Neuronal stem cell (in vitro differentiated cells): ENCODE results near the gene GLIS1.
A peak's percentile ranks its signal among the peaks of the same experiment; 100 is the strongest.

Experiments used
- DNase-seq: peaks from one replicate; pipeline ENCODE4 v3.0.0-alpha.2; 2013; ENCODE audit warnings: low spot score
- H2AFZ ChIP-seq: one replicate; pipeline ENCODE4 v1.6.1; 2013; ENCODE audit warnings: mild to moderate bottlenecking, low read length, inconsistent platforms
- H2AK5ac ChIP-seq: 2 replicates; pipeline ENCODE4 v1.6.1; 2013; ENCODE audit warnings: low read depth, mild to moderate bottlenecking, inconsistent platforms, low read length, moderate library complexity, mixed read lengths
- H2BK120ac ChIP-seq: 2 replicates; pipeline ENCODE4 v1.6.1; 2013; ENCODE audit warnings: low read depth, mild to moderate bottlenecking, inconsistent platforms, low read length, moderate library complexity, mixed read lengths
- H2BK12ac ChIP-seq: one replicate; pipeline ENCODE4 v1.6.1; 2013; ENCODE audit warnings: low read length, inconsistent platforms
- H2BK15ac ChIP-seq: 2 replicates; pipeline ENCODE4 v1.6.1; 2013; ENCODE audit warnings: mild to moderate bottlenecking, low read length, inconsistent platforms, mixed read lengths
- H2BK5ac ChIP-seq: one replicate; pipeline ENCODE4 v1.6.1; 2013; ENCODE audit warnings: inconsistent platforms, mild to moderate bottlenecking, low read length, moderate library complexity
- H3K14ac ChIP-seq: one replicate; pipeline ENCODE4 v1.6.1; 2013; ENCODE audit warnings: low read length, inconsistent platforms
- H3K18ac ChIP-seq: 2 replicates; pipeline ENCODE4 v1.6.1; 2013; ENCODE audit warnings: low read length, inconsistent platforms
- H3K23ac ChIP-seq: 2 replicates; pipeline ENCODE4 v1.6.1; 2013; ENCODE audit warnings: low read depth, mild to moderate bottlenecking, mixed read lengths, low read length, inconsistent platforms; ENCODE audit not compliant: poor library complexity
- H3K27ac ChIP-seq: replicated peaks from 3 replicates; pipeline ENCODE4 v1.5.1; 2013; ENCODE audit warnings: low read length, inconsistent platforms
- H3K27me3 ChIP-seq, 3 experiments: 2 replicates each; pipeline ENCODE4 v1.6.1; 2013; ENCODE audit warnings: low read length in 3 of 3, mild to moderate bottlenecking in 2 of 3, inconsistent platforms in 1 of 3, low read depth in 1 of 3, mixed read lengths in 1 of 3, moderate library complexity in 1 of 3; ENCODE audit not compliant: control insufficient read depth in 3 of 3, insufficient read depth in 3 of 3
- H3K36me3 ChIP-seq, 2 donors: replicated peaks in 1 of 2; 2 replicates each; pipeline ENCODE4 v1.6.1; 2013; ENCODE audit warnings: low read length in 2 of 2; ENCODE audit not compliant: control insufficient read depth in 2 of 2, insufficient read depth in 2 of 2
- H3K4ac ChIP-seq: 2 replicates; pipeline ENCODE4 v1.6.1; 2013; ENCODE audit warnings: inconsistent platforms, mild to moderate bottlenecking, low read length, moderate library complexity
- H3K4me1 ChIP-seq, 2 donors: 1 replicate in 1 of 2; 2 replicates in 1 of 2; pipeline ENCODE4 v1.6.1; 2013; ENCODE audit warnings: low read length in 2 of 2, low read depth in 1 of 2; ENCODE audit not compliant: control insufficient read depth in 2 of 2, insufficient read depth in 1 of 2
- H3K4me2 ChIP-seq: one replicate; pipeline ENCODE4 v1.6.1; 2013; ENCODE audit warnings: mild to moderate bottlenecking, low read length, inconsistent platforms; ENCODE audit not compliant: insufficient read depth, poor library complexity, severe bottlenecking
- H3K4me3 ChIP-seq, 2 donors: 2 replicates each; pipeline ENCODE4 v1.5.1; 2013; ENCODE audit warnings: low read length in 2 of 2, mild to moderate bottlenecking in 2 of 2, inconsistent platforms in 1 of 2, moderate library complexity in 1 of 2
- H3K79me1 ChIP-seq: one replicate; pipeline ENCODE4 v1.6.1; 2013; ENCODE audit warnings: low read depth, mild to moderate bottlenecking, inconsistent platforms, low read length, moderate library complexity
- H3K9ac ChIP-seq: one replicate; pipeline ENCODE4 v1.6.1; 2013; ENCODE audit warnings: mild to moderate bottlenecking, low read depth, low read length, inconsistent platforms; ENCODE audit not compliant: poor library complexity
- H3K9me3 ChIP-seq, 2 donors: replicated peaks in 1 of 2; 2 replicates each; pipeline versions ENCODE3 to v1.6.1; 2013; ENCODE audit warnings: low read length in 2 of 2, mild to moderate bottlenecking in 2 of 2, inconsistent platforms in 1 of 2, low read depth in 1 of 2, mixed read lengths in 1 of 2, moderate library complexity in 1 of 2; ENCODE audit not compliant: control insufficient read depth in 2 of 2, insufficient read depth in 1 of 2
- H4K8ac ChIP-seq: one replicate; pipeline ENCODE4 v1.6.1; 2013; ENCODE audit warnings: low read depth, mild to moderate bottlenecking, inconsistent platforms, low read length, moderate library complexity
- H4K91ac ChIP-seq: one replicate; pipeline ENCODE4 v1.6.1; 2013; ENCODE audit warnings: low read length, low read depth, mild to moderate bottlenecking, inconsistent platforms; ENCODE audit not compliant: poor library complexity
- WGBS, 2 donors: extraction: QIAGEN DNeasy Blood & Tissue Kit; methylation state at CpG; one replicate each; pipeline ENCODE4 v1.1.7; 2013; ENCODE audit warnings: missing lambda C conversion rate in 2 of 2, mixed read lengths in 1 of 2; ENCODE audit not compliant: insufficient read length in 2 of 2, insufficient replicate concordance in 1 of 2; ENCODE audit errors: extremely low coverage in 2 of 2; 5-methylcytosine and 5-hydroxymethylcytosine counted together

GLIS1 gene

GRCh38 chr1:53638360-53639035, 100.5 kb downstream of the GLIS1 start:
- H3K27ac ChIP-seq = no peak overlapping the region
- no peak overlapping the region for H3K14ac ChIP-seq
- no peak overlapping the region for H4K8ac ChIP-seq
- H3K23ac ChIP-seq = no peak overlapping the region
- WGBS, 2 donors = no CpG with 5 or more reads among the region's 8 CpGs
- no peak overlapping the region for H3K4me3 ChIP-seq
- no peak overlapping the region for H2BK15ac ChIP-seq
- H2BK120ac ChIP-seq = no peak overlapping the region
- no peak overlapping the region for H2BK5ac ChIP-seq
- H3K9me3 ChIP-seq = no peaks in the 10 kb centered on the region
- no peak overlapping the region for H2AFZ ChIP-seq
- no peak overlapping the region for H3K4me2 ChIP-seq
- H3K9ac ChIP-seq = no peak overlapping the region
- DNase-seq = no peak
- H3K4ac ChIP-seq = no peak overlapping the region
- H2AK5ac ChIP-seq = peak overlapping the region; percentile 32
- H2BK12ac ChIP-seq = no peak overlapping the region
- H3K36me3 ChIP-seq = no peaks in the 10 kb centered on the region
- no peak overlapping the region for H3K18ac ChIP-seq
- H3K4me1 ChIP-seq = peaks cover 2 to 5% of the 10 kb centered on the region in 2 donors
- H3K27me3 ChIP-seq = peaks cover 0 to 27% (median 0%) of the 10 kb centered on the region in 3 experiments
- no peaks in the 10 kb centered on the region for H3K79me1 ChIP-seq
- no peak overlapping the region for H4K91ac ChIP-seq

DNA sequence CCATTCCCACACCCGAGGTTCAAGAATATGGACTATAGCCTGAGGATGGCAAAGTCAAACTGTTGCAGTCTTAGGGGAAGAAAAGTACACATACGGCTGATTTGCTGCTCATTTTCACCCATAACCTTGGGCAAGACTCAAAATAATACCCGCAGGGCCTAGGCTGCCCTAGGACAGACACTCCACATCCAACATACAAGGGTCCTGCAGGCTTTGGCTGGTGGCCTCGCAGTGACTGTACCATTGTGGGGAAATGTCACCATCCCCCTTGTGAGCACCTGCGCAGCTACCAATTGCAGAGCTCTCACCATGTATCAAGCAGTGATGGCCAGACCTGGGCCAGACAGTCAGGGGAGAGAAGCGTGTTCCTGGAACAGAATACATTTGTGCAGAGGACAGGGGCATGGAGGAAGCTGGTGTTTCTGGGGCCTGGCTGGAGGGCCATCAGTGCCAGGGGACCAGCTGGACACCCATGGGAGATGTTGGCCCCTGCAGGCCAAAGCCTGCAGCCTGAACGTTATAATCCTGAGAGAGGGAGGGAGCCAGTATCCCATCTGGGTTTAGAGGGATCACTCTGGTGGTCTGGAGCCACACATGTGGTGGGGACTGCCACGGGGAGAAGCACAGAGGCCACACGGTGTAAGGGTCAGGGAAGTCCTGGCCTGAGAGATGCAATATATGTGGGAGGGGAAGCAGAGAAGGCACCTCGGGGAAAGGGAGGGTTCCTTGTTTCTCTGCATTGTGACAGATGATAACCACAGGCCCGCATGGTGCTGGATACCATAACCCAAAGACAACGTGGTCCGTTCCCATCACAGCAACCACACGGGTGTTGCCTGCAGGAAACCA, 101.2 kb downstream of the GLIS1 start:
- no peaks in the 10 kb centered on the region for H3K79me1 ChIP-seq
- peak overlapping the region; percentile 58 for H4K91ac ChIP-seq
- H3K4me1 ChIP-seq = peaks cover 2 to 5% of the 10 kb centered on the region in 2 donors
- H3K4ac ChIP-seq = no peak overlapping the region
- no peak overlapping the region for H2BK120ac ChIP-seq
- H2BK12ac ChIP-seq = no peak overlapping the region
- H3K18ac ChIP-seq = no peak overlapping the region
- H2BK15ac ChIP-seq = no peak overlapping the region
- no peak overlapping the region for H2BK5ac ChIP-seq
- no peak overlapping the region for H3K27ac ChIP-seq
- no peak overlapping the region for H3K14ac ChIP-seq
- H3K36me3 ChIP-seq = no peaks in the 10 kb centered on the region
- H2AK5ac ChIP-seq = peak overlapping the region; percentile 32
- H3K23ac ChIP-seq = no peak overlapping the region
- no peak overlapping the region for H4K8ac ChIP-seq
- WGBS, 2 donors = no CpG with 5 or more reads among the region's 14 CpGs
- no peak overlapping the region for H3K4me2 ChIP-seq
- DNase-seq = no peak
- H3K9ac ChIP-seq = no peak overlapping the region
- H3K4me3 ChIP-seq = no peak overlapping the region
- no peaks in the 10 kb centered on the region for H3K9me3 ChIP-seq
- H3K27me3 ChIP-seq = peaks cover 0 to 27% (median 0%) of the 10 kb centered on the region in 3 experiments
- no peak overlapping the region for H2AFZ ChIP-seq

DNA sequence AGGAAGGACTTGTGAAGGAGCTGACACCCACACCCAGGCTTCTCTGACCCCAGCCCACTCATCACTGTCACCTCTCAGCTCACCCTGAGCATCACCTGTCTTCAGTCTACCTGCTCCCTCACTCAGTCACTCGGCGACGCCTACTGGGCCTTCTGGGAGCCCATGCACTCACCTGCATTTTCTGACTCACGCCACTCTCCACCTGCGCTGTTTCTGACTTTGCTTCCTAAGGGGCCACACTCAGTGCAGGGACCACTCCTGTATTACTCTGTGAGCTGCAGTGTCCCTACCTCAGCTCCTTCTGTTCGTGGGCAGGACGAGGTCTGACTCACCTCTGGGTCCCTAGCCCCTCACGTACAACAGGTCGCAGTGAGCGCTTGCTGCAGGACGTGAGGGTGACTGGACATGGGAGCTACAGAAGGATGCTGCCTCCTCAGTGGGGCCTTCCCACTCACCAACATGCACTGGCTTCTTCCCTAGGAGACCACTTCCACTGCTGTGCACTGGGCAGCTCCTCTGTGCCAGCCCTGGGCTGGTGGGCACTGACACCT, 102.3 kb downstream of the GLIS1 start:
- H3K27ac ChIP-seq = no peak overlapping the region
- H3K23ac ChIP-seq = peak overlapping the region; percentile 60
- no peak overlapping the region for H3K4ac ChIP-seq
- H2BK15ac ChIP-seq = no peak overlapping the region
- no CpG with 5 or more reads among the region's 11 CpGs for WGBS, 2 donors
- H3K9me3 ChIP-seq = no peaks in the 10 kb centered on the region
- peak overlapping the region in 1 of 2 donors; percentile 22 for H3K4me3 ChIP-seq
- H2AFZ ChIP-seq = no peak overlapping the region
- H3K79me1 ChIP-seq = no peaks in the 10 kb centered on the region
- H3K36me3 ChIP-seq = no peaks in the 10 kb centered on the region
- no peak overlapping the region for H3K4me2 ChIP-seq
- peak overlapping the region; percentile 9 for H2BK120ac ChIP-seq
- H2BK12ac ChIP-seq = no peak overlapping the region
- peak overlapping the region; percentile 80 for H3K18ac ChIP-seq
- H4K91ac ChIP-seq = no peak overlapping the region
- H3K14ac ChIP-seq = no peak overlapping the region
- H3K27me3 ChIP-seq = peaks cover 0 to 27% (median 0%) of the 10 kb centered on the region in 3 experiments
- no peak overlapping the region for H4K8ac ChIP-seq
- no peak overlapping the region for H3K9ac ChIP-seq
- H2AK5ac ChIP-seq = no peak overlapping the region
- no peak for DNase-seq
- H2BK5ac ChIP-seq = no peak overlapping the region
- peaks cover 2 to 5% of the 10 kb centered on the region in 2 donors for H3K4me1 ChIP-seq

DNA sequence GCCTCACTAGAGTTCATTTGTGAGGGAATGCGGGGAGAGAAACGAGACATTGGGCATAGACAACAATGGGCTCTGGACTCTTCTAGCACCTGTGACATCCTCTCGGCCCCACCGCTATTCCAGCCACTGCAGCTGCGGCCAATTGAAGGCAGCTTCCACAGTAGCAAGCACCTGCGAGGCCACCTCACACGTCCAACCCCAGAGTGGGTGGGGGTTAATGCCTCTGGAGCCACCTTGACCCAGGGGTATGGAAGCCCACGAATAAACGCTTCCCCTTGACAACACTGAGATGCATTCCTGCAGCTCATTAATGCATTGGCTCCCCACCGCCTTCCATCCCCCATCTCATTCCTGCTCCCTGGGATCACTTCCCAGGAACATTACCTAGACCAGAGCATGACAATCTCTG, 104.4 kb downstream of the GLIS1 start:
- Histone ChIP-seq H3K79me1 (no peaks in the 10 kb centered on the region), H4K91ac (no peak overlapping the region), H2AK5ac (no peak overlapping the region), H3K14ac (no peak overlapping the region), H3K9ac (no peak overlapping the region), H3K36me3 (no peaks in the 10 kb centered on the region), H3K4ac (no peak overlapping the region), H3K9me3 (no peaks in the 10 kb centered on the region), H2BK120ac (no peak overlapping the region), H3K27me3 (peaks cover 0 to 24% (median 0%) of the 10 kb centered on the region in 3 experiments), H2BK15ac (no peak overlapping the region), H3K4me2 (no peak overlapping the region), H3K18ac (no peak overlapping the region), H3K23ac (no peak overlapping the region), H2BK5ac (no peak overlapping the region), H3K27ac (no peak overlapping the region), H2BK12ac (no peak overlapping the region), H3K4me3 (no peak overlapping the region), H3K4me1 (peaks cover 2 to 5% of the 10 kb centered on the region in 2 donors), H4K8ac (no peak overlapping the region), H2AFZ (no peak overlapping the region)
- WGBS, 2 donors = no CpG with 5 or more reads among the region's 10 CpGs
- DNase-seq = no peak
